Lower lobe of right lung (tissue), 2 donors: ENCODE measurements around the gene ZBTB32. TPM values are rescaled to one million over a fixed set of nuclear protein-coding genes. Genes with fewer than 3 reads are reported as not detected.

ENCODE experiments used
- ATAC-seq, 2 donors: fragments of 200-7000 bp; cut with Tn5 transposase; one replicate each; pipeline ENCODE4 v1.9.1; 2020 to 2022; ENCODE audit warnings: mild to moderate bottlenecking in 2 of 2, moderate library complexity in 2 of 2
- DNase-seq: peaks from one replicate; pipeline ENCODE4 v3.0.0-alpha.2; 2020
- H3K27ac ChIP-seq: fragments of 200-600 bp; one replicate; pipeline ENCODE4 v1.8.0; 2022
- H3K27me3 ChIP-seq: fragments of 200-600 bp; one replicate; pipeline ENCODE4 v1.8.0; 2022; ENCODE audit warnings: low read depth
- H3K36me3 ChIP-seq: fragments of 200-600 bp; one replicate; pipeline ENCODE4 v1.8.0; 2022; ENCODE audit warnings: mild to moderate bottlenecking
- H3K4me1 ChIP-seq: fragments of 200-600 bp; one replicate; pipeline ENCODE4 v1.8.0; 2022
- H3K4me3 ChIP-seq: fragments of 200-600 bp; one replicate; pipeline ENCODE4 v1.8.0; 2022; ENCODE audit warnings: mild to moderate bottlenecking
- H3K9me3 ChIP-seq: fragments of 200-600 bp; one replicate; pipeline ENCODE4 v1.8.0; 2022
- CTCF ChIP-seq: fragments of 200-600 bp; IDR thresholded peaks from one replicate; pipeline ENCODE4 v1.8.0; 2022; ENCODE audit warnings: antibody characterized with exemption, mild to moderate bottlenecking
- intact Hi-C: fragments of 100-400 bp; cut with DNase I; formaldehyde crosslinking; loops from one replicate; pipeline ENCODE4 v1.11.0; 2022
- total RNA-seq: library from RNA; stranded (reverse); fragmentation: NEBNext Ultra II Directional; extraction: Animal tissue kit (Norgen Biotek cat#: 25700); gene quantifications from one replicate; pipeline ENCODE4 v1.2.1, GENCODE V29; 2021
- donor health status: DM: no; HTN: yes; CAD: no; lungs with severe emphysema.

ZBTB32 gene
- total RNA-seq, 1 donor from 2014 or later = 0.21 TPM

DNA sequence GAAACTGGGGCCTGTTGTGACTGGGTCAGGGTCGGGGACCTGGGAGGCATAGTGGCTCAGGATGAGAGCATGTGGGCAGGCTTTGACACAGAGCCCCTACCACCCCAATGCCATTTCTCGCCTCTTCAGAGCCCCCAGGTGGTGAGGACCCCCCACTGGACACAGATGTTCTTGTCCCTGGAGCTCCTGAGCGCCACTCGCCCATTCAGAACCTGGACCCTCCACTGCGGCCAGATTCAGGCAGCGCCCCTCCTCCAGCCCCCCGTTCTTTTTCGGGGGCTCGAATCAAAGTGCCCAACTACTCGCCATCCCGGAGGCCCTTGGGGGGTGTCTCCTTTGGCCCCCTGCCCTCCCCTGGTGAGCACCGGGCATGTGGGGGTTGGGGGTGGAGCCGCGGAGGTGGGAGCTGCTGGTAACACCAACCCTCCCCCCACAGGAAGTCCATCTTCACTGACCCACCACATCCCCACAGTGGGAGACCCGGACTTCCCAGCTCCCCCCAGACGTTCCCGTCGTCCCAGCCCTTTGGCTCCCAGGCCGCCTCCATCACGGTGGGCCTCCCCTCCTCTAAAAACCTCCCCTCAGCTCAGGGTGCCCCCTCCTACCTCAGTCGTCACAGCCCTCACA is 27.5 kb downstream of the ZBTB32 start:
- ATAC-seq (no peak), DNase-seq (no peak)
- no peaks in the 10 kb centered on the region for H3K9me3 ChIP-seq
- H3K36me3 ChIP-seq = peaks cover 100% of the 10 kb centered on the region
- H3K4me3 ChIP-seq = no peak overlapping the region
- H3K27me3 ChIP-seq = no peaks in the 10 kb centered on the region
- intact Hi-C loops = no loop called here
- no peak overlapping the region for H3K27ac ChIP-seq
- no peaks in the 10 kb centered on the region for H3K4me1 ChIP-seq
- no peak for TF ChIP-seq CTCF

DNA sequence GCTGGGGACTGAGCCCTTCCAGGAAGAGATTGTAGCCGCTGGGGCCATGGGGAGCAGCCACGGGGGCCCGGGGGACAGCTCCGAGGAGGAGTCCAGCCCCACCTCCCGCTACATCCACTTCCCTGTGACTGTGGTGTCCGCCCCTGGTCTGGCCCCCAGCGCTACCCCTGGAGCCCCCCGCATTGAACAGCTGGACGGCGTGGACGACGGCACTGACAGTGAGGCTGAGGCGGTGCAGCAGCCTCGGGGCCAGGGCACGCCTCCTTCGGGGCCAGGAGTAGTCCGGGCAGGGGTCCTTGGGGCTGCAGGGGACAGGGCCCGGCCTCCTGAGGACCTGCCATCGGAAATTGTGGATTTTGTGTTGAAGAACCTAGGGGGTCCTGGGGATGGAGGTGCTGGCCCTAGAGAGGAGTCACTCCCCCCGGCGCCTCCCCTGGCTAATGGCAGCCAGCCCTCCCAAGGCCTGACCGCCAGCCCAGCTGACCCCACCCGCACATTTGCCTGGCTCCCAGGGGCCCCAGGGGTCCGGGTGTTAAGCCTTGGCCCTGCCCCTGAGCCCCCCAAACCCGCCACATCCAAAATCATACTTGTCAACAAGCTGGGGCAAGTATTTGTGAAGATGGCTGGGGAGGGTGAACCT is 28.3 kb downstream of the ZBTB32 start:
- H3K36me3 ChIP-seq = peaks cover 100% of the 10 kb centered on the region
- H3K4me1 ChIP-seq = no peaks in the 10 kb centered on the region
- ATAC-seq (no peak), DNase-seq (no peak)
- no peaks in the 10 kb centered on the region for H3K27me3 ChIP-seq
- intact Hi-C loops = no loop called here
- TF ChIP-seq CTCF = no peak
- H3K4me3 ChIP-seq = no peak overlapping the region
- H3K9me3 ChIP-seq = no peaks in the 10 kb centered on the region
- H3K27ac ChIP-seq = no peak overlapping the region

DNA sequence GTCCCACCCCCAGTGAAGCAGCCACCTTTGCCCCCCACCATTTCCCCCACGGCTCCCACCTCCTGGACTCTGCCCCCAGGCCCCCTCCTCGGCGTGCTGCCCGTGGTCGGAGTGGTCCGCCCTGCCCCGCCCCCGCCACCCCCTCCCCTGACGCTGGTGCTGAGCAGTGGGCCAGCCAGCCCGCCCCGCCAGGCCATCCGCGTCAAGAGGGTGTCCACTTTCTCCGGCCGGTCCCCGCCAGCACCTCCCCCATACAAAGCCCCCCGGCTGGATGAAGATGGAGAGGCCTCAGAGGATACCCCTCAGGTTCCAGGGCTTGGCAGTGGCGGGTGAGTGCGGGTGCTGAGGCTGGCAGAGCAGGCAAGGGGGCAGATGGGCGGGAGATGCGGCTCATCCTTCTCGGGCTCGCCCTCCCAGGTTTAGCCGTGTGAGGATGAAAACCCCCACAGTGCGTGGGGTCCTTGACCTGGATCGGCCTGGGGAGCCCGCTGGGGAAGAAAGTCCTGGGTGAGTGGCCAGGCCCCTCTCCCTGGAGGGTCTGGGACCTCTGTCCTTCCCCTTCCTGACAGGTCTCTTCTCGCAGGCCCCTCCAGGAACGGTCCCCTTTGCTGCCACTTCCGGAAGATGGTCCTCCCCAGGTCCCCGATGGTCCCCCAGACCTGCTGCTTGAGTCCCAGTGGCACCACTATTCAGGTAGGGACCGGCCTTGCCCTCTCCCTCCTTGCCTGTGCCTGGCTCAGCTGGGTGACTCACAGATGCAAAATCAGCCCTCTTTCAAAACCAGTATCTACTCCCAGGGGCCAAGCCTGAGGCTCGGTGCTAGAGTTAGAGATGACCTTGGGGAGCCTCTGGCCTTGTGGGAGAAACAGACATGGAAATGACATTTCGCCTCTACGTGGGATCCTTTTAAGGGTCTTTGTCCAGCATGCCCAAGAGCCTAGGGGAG is 29.1 kb downstream of the ZBTB32 start:
- ATAC-seq (no peak), DNase-seq (no peak)
- no peak for TF ChIP-seq CTCF
- Histone ChIP-seq H3K4me1 (no peaks in the 10 kb centered on the region), H3K9me3 (no peaks in the 10 kb centered on the region), H3K4me3 (no peak overlapping the region), H3K27ac (no peak overlapping the region), H3K36me3 (peaks cover 100% of the 10 kb centered on the region), H3K27me3 (no peaks in the 10 kb centered on the region)
- intact Hi-C loops = no loop called here

GRCh38 chr19:35734273-35734672 is 29.9 kb downstream of the ZBTB32 start:
- H3K4me3 ChIP-seq = no peak overlapping the region
- no peak overlapping the region for H3K27ac ChIP-seq
- intact Hi-C loops = no loop called here
- H3K36me3 ChIP-seq = peaks cover 100% of the 10 kb centered on the region
- TF ChIP-seq CTCF = no peak
- DNase-seq (no peak), ATAC-seq (no peak)
- no peaks in the 10 kb centered on the region for H3K9me3 ChIP-seq
- H3K27me3 ChIP-seq = no peaks in the 10 kb centered on the region
- H3K4me1 ChIP-seq = peaks cover 2% of the 10 kb centered on the region

GRCh38 chr19:35734889-35735288 is 30.5 kb downstream of the ZBTB32 start:
- H3K27me3 ChIP-seq = no peaks in the 10 kb centered on the region
- intact Hi-C loops = no loop called here
- H3K4me1 ChIP-seq = peaks cover 8% of the 10 kb centered on the region
- TF ChIP-seq CTCF = no peak
- no peak for ATAC-seq
- no peak overlapping the region for H3K27ac ChIP-seq
- H3K4me3 ChIP-seq = no peak overlapping the region
- no peak for DNase-seq
- peaks cover 96% of the 10 kb centered on the region for H3K36me3 ChIP-seq
- H3K9me3 ChIP-seq = no peaks in the 10 kb centered on the region
